ENCODE data around the gene LACTB.
A peak's percentile ranks its signal among the peaks of the same experiment; 100 is the strongest.

The LACTB gene

GRCh38 chr15:63111481-63111880 lies 10.2 kb upstream of the LACTB start:
- FAIRE-seq: no peak
- no peak for TF ChIP-seq CTCF (IDR thresholded peaks at IDR 0.05; ENCODE audit: insufficient read depth, missing control alignments)
- DNase-seq (ENCODE audit: insufficient read length, low spot score): no peak

GRCh38 chr15:63112871-63113270 lies 8.8 kb upstream of the LACTB start:
- DNase-seq (ENCODE audit: insufficient read length, low spot score) (no peak), FAIRE-seq (no peak)
- no peak for TF ChIP-seq CTCF (IDR thresholded peaks at IDR 0.05; ENCODE audit: insufficient read depth, missing control alignments)

- FAIRE-seq: no peak
- DNase-seq (ENCODE audit: insufficient read length, low spot score): no peak
- no peak for TF ChIP-seq CTCF (IDR thresholded peaks at IDR 0.05; ENCODE audit: insufficient read depth, missing control alignments)
Observed at GRCh38 chr15:63114465-63114864, 7.2 kb upstream of the LACTB start.

- TF ChIP-seq CTCF (IDR thresholded peaks at IDR 0.05; ENCODE audit: insufficient read depth, missing control alignments): no peak
- FAIRE-seq (no peak), DNase-seq (ENCODE audit: insufficient read length, low spot score) (no peak)
Observed at GRCh38 chr15:63118854-63119253, 2.8 kb upstream of the LACTB start.

GRCh38 chr15:63122002-63122875 lies 578 bp downstream of the LACTB start:
- TF ChIP-seq CTCF (IDR thresholded peaks at IDR 0.05; ENCODE audit: insufficient read depth, missing control alignments): no peak
- FAIRE-seq (no peak), DNase-seq (ENCODE audit: insufficient read length, low spot score) (peak; percentile 53)

- DNase-seq (ENCODE audit: insufficient read length, low spot score): no peak
- FAIRE-seq: no peak
- no peak for TF ChIP-seq CTCF (IDR thresholded peaks at IDR 0.05; ENCODE audit: insufficient read depth, missing control alignments)
Observed at GRCh38 chr15:63124506-63124905, 2.8 kb downstream of the LACTB start.

GRCh38 chr15:63126726-63127125 lies 5.1 kb downstream of the LACTB start:
- FAIRE-seq (no peak), DNase-seq (ENCODE audit: insufficient read length, low spot score) (no peak)
- no peak for TF ChIP-seq CTCF (IDR thresholded peaks at IDR 0.05; ENCODE audit: insufficient read depth, missing control alignments)
